Measurements from ENCODE around the gene PRXL2C. TPM values are rescaled to one million over a fixed set of nuclear protein-coding genes. Genes with fewer than 3 reads are reported as not detected.
A peak's percentile ranks its signal among the peaks of the same experiment; 100 is the strongest.

The PRXL2C gene
- total and polyA plus RNA-seq, 2 experiments from 2014 or later: 6.1 to 6.4 TPM

- H3K36me3 ChIP-seq: no peaks in the 10 kb centered on the region
- H3K27me3 ChIP-seq: no peaks in the 10 kb centered on the region
- TF ChIP-seq, protein P1, sequence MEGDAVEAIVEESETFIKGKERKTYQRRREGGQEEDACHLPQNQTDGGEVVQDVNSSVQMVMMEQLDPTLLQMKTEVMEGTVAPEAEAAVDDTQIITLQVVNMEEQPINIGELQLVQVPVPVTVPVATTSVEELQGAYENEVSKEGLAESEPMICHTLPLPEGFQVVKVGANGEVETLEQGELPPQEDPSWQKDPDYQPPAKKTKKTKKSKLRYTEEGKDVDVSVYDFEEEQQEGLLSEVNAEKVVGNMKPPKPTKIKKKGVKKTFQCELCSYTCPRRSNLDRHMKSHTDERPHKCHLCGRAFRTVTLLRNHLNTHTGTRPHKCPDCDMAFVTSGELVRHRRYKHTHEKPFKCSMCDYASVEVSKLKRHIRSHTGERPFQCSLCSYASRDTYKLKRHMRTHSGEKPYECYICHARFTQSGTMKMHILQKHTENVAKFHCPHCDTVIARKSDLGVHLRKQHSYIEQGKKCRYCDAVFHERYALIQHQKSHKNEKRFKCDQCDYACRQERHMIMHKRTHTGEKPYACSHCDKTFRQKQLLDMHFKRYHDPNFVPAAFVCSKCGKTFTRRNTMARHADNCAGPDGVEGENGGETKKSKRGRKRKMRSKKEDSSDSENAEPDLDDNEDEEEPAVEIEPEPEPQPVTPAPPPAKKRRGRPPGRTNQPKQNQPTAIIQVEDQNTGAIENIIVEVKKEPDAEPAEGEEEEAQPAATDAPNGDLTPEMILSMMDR (IDR thresholded peaks at IDR 0.05; ENCODE audit: low read depth, low read length): no peak
- no peak for DNase-seq (ENCODE audit: low read depth in 1 of 2, low spot score in 1 of 2)
- no peaks in the 10 kb centered on the region for H3K4me1 ChIP-seq (ENCODE audit: low read depth)
- H3K27ac ChIP-seq: no peak overlapping the region
- H3K4me3 ChIP-seq: no peak overlapping the region
- no peaks in the 10 kb centered on the region for H3K9me3 ChIP-seq (ENCODE audit: low read depth)
These were observed 5.7 kb upstream of the PRXL2C start for GRCh38 chr9:96660692-96661248.

DNA sequence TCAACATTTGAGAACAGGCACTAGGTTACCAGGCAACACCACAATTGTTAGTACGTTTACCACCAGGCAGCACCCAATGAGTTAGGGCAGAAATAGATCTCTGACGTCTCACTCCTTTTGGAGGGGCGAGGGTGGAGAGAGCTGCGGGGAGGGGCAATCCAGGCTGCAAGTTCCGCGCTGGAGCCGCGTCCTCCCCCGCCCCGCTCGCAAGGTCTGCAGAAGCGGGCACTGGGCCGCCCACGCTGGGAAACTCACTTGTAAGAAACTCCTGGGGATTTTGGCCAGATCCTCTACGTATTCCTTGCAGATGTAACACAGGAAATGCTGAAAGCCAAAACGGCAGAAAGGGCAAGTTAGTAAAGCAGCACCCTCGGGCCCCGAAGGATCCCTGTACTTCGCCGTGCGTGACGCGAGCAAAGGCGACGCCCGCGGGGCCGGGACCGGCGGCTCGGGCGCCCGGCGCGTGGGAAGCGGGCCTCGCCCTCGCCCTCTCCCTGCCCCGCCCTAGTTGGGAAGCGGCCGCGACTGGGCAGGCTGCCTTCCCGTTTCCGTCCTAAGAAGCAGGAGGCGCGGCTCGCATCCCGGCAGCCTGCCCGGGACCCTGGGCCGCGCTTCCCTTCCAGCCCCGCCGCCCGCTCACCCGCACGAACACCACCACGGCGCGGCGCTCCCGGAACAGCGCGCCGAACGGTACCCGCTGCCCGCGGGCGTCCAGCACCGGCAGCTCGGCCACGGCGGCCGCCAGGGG is 493 bp downstream of the PRXL2C start:
- peak overlapping the region; percentile 99 for H3K27ac ChIP-seq
- H3K9me3 ChIP-seq (ENCODE audit: low read depth): no peaks in the 10 kb centered on the region
- TF ChIP-seq, protein P1 (IDR thresholded peaks at IDR 0.05; ENCODE audit: low read depth, low read length): peak; percentile 5

DNA sequence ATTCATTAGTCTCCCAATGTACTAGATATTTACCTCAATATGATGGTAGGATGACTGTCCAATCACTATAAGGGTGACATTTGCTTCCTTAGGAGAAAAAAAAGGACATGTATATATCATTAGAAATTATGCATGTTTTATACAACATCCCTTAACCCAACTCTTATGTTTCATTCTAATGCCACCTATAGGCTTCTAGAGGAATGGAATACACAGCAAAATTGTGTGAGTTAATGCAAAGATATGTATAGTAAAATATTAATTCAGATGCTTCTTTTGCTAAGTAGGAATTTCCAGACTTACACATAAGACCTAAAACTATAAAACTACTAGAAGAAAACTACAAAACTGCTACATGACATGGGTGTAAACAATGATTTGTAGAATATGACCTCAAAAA is 3.5 kb downstream of the PRXL2C start:
- no peak overlapping the region for H3K4me3 ChIP-seq
- H3K36me3 ChIP-seq: peaks cover 14% of the 10 kb centered on the region
- H3K9me3 ChIP-seq (ENCODE audit: low read depth): no peaks in the 10 kb centered on the region
- no peaks in the 10 kb centered on the region for H3K27me3 ChIP-seq
- H3K27ac ChIP-seq: no peak overlapping the region
- H3K4me1 ChIP-seq (ENCODE audit: low read depth): no peaks in the 10 kb centered on the region
- peak; percentile 13 to 48 for DNase-seq (ENCODE audit: low read depth in 1 of 2, low spot score in 1 of 2)
- TF ChIP-seq, protein P1 (IDR thresholded peaks at IDR 0.05; ENCODE audit: low read depth, low read length): peak; percentile 60

More for the DNA sequence above, 493 bp downstream of the PRXL2C start:
- Histone ChIP-seq H3K4me3 (peak overlapping the region; percentile 80), H3K27me3 (no peaks in the 10 kb centered on the region), H3K4me1 (ENCODE audit: low read depth) (no peaks in the 10 kb centered on the region), H3K36me3 (peaks cover 12% of the 10 kb centered on the region)
- peak; percentile 92 to 93 for DNase-seq (ENCODE audit: low read depth in 1 of 2, low spot score in 1 of 2)

- H3K27ac ChIP-seq: no peak overlapping the region
- DNase-seq (ENCODE audit: low read depth in 1 of 2, low spot score in 1 of 2): no peak
- peaks cover 17% of the 10 kb centered on the region for H3K36me3 ChIP-seq
- H3K4me3 ChIP-seq: no peak overlapping the region
- no peaks in the 10 kb centered on the region for H3K27me3 ChIP-seq
- TF ChIP-seq, protein P1 (IDR thresholded peaks at IDR 0.05; ENCODE audit: low read depth, low read length): no peak
- no peaks in the 10 kb centered on the region for H3K4me1 ChIP-seq (ENCODE audit: low read depth)
- no peaks in the 10 kb centered on the region for H3K9me3 ChIP-seq (ENCODE audit: low read depth)
These were observed 5.3 kb downstream of the PRXL2C start for GRCh38 chr9:96649620-96650324.

- TF ChIP-seq, protein P1 (IDR thresholded peaks at IDR 0.05; ENCODE audit: low read depth, low read length): no peak
- H3K36me3 ChIP-seq: peaks cover 17% of the 10 kb centered on the region
- no peaks in the 10 kb centered on the region for H3K9me3 ChIP-seq (ENCODE audit: low read depth)
- H3K27ac ChIP-seq: no peak overlapping the region
- H3K27me3 ChIP-seq: no peaks in the 10 kb centered on the region
- no peak overlapping the region for H3K4me3 ChIP-seq
- DNase-seq (ENCODE audit: low read depth in 1 of 2, low spot score in 1 of 2): peak in 1 of 2 donors; percentile 53
- H3K4me1 ChIP-seq (ENCODE audit: low read depth): peaks cover 6% of the 10 kb centered on the region
These were observed 8.8 kb downstream of the PRXL2C start for GRCh38 chr9:96646081-96646991.
